ENCODE data around the gene PDK4.

Gene PDK4

DNA sequence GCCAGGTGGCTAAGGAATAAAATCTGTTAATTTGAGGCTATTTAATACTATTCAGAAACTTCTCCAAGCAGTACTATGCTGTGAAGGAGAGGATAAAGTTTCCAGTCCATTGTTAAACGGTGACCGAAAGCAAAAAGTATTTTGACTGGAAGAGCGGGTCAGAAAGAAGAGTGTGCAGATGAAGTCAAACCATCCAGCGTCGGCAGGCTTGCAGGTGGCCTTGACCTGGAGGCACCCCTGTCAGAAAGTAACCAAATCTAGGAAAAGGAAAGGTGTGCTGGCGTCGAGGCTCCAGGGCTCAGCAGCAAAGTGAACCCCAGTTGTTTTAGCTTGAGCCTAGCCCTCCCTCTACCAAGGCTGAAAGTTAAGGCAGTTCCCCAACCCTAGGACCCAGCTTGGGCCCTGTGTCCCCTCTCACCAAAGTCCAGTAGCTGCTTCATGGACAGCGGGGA lies 544 bp downstream of the PDK4 start:
- no peak overlapping the region for H3K9ac ChIP-seq (ENCODE audit: low read depth, low read length)
- no peaks in the 10 kb centered on the region for H3K27me3 ChIP-seq (ENCODE audit: insufficient read depth, low read length, poor library complexity)
- no peak for ATAC-seq (ENCODE audit: insufficient read depth, low read depth)
- H3K4me1 ChIP-seq (ENCODE audit: insufficient read depth, low read length): no peaks in the 10 kb centered on the region
- H3K9me3 ChIP-seq (ENCODE audit: insufficient read depth, low read length, severe bottlenecking): no peaks in the 10 kb centered on the region
- no peak overlapping the region for H3K27ac ChIP-seq (ENCODE audit: low read length)
- no peak for DNase-seq
- no peak overlapping the region for H3K4me2 ChIP-seq (ENCODE audit: insufficient read depth, low read length)
- no peaks in the 10 kb centered on the region for H3K36me3 ChIP-seq (ENCODE audit: insufficient read depth, low read length)
- no peak overlapping the region for H2AFZ ChIP-seq (ENCODE audit: low read depth, low read length)
- TF ChIP-seq, protein P1, sequence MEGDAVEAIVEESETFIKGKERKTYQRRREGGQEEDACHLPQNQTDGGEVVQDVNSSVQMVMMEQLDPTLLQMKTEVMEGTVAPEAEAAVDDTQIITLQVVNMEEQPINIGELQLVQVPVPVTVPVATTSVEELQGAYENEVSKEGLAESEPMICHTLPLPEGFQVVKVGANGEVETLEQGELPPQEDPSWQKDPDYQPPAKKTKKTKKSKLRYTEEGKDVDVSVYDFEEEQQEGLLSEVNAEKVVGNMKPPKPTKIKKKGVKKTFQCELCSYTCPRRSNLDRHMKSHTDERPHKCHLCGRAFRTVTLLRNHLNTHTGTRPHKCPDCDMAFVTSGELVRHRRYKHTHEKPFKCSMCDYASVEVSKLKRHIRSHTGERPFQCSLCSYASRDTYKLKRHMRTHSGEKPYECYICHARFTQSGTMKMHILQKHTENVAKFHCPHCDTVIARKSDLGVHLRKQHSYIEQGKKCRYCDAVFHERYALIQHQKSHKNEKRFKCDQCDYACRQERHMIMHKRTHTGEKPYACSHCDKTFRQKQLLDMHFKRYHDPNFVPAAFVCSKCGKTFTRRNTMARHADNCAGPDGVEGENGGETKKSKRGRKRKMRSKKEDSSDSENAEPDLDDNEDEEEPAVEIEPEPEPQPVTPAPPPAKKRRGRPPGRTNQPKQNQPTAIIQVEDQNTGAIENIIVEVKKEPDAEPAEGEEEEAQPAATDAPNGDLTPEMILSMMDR (IDR thresholded peaks at IDR 0.05; ENCODE audit: borderline replicate concordance, extremely low read depth, low read length, poor library complexity, severe bottlenecking): no peak
- H3K4me3 ChIP-seq (ENCODE audit: low read depth in 1 of 2, low read length in 2 of 2): no peak overlapping the region
- H3K79me2 ChIP-seq (ENCODE audit: insufficient read depth, low read length): no peaks in the 10 kb centered on the region
- H4K20me1 ChIP-seq (ENCODE audit: insufficient read depth, low read length): no peaks in the 10 kb centered on the region

DNA sequence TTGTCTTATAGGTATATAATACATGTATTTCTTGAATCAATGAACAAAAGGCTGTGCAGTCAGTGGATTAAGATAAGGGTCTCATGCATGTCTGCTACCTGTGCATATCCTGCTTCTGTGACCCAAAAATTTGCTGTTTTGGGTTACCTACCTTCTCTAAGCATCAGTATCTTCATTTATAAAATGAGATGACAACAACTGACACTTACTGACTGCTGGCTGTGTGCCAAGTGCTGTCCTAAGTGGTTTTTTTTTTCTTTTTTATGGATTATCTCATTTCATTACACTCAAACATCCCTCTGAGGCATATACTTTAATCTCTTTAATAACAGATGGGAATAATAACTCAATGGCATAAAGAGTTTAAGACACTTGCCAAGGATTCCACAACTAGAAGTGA lies 2.1 kb downstream of the PDK4 start:
- TF ChIP-seq EZH2 (IDR thresholded peaks at IDR 0.05; ENCODE audit: borderline replicate concordance, low read depth, low read length, severe bottlenecking): no peak
- TF ChIP-seq, protein P1 (IDR thresholded peaks at IDR 0.05; ENCODE audit: borderline replicate concordance, extremely low read depth, low read length, poor library complexity, severe bottlenecking): no peak
- Histone ChIP-seq H3K79me2 (ENCODE audit: insufficient read depth, low read length) (no peaks in the 10 kb centered on the region), H3K4me3 (ENCODE audit: low read depth in 1 of 2, low read length in 2 of 2) (no peak overlapping the region), H3K9me3 (ENCODE audit: insufficient read depth, low read length, severe bottlenecking) (no peaks in the 10 kb centered on the region), H3K4me1 (ENCODE audit: insufficient read depth, low read length) (no peaks in the 10 kb centered on the region), H3K27me3 (ENCODE audit: insufficient read depth, low read length, poor library complexity) (no peaks in the 10 kb centered on the region), H3K27ac (ENCODE audit: low read length) (no peak overlapping the region), H3K4me2 (ENCODE audit: insufficient read depth, low read length) (no peak overlapping the region), H3K9ac (ENCODE audit: low read depth, low read length) (no peak overlapping the region), H2AFZ (ENCODE audit: low read depth, low read length) (no peak overlapping the region), H4K20me1 (ENCODE audit: insufficient read depth, low read length) (no peaks in the 10 kb centered on the region), H3K36me3 (ENCODE audit: insufficient read depth, low read length) (no peaks in the 10 kb centered on the region)
- no peak for ATAC-seq (ENCODE audit: insufficient read depth, low read depth)
- DNase-seq: no peak

DNA sequence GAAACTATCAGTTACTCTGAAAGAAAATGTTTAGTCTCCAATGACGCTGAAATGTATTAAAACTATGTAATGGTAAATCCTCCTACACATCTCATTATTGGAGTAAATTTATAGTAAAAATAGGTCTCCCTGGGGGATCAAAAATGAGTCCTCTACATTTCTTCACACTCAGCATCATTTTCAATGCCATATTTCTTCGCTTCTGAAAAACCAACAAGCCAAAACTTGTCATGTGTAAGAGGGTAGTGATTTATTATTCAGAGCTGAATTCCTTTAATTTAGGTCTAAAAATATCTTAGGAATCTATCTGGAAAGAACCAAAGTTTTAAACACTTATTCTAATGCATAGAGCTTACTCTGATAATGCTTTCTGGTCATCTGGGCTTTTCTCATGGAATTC lies 3.0 kb downstream of the PDK4 start:
- Histone ChIP-seq H4K20me1 (ENCODE audit: insufficient read depth, low read length) (no peaks in the 10 kb centered on the region), H2AFZ (ENCODE audit: low read depth, low read length) (no peak overlapping the region), H3K36me3 (ENCODE audit: insufficient read depth, low read length) (no peaks in the 10 kb centered on the region), H3K79me2 (ENCODE audit: insufficient read depth, low read length) (no peaks in the 10 kb centered on the region), H3K9me3 (ENCODE audit: insufficient read depth, low read length, severe bottlenecking) (no peaks in the 10 kb centered on the region), H3K27me3 (ENCODE audit: insufficient read depth, low read length, poor library complexity) (no peaks in the 10 kb centered on the region), H3K9ac (ENCODE audit: low read depth, low read length) (no peak overlapping the region), H3K27ac (ENCODE audit: low read length) (no peak overlapping the region), H3K4me1 (ENCODE audit: insufficient read depth, low read length) (no peaks in the 10 kb centered on the region), H3K4me3 (ENCODE audit: low read depth in 1 of 2, low read length in 2 of 2) (no peak overlapping the region), H3K4me2 (ENCODE audit: insufficient read depth, low read length) (no peak overlapping the region)
- TF ChIP-seq, protein P1 (IDR thresholded peaks at IDR 0.05; ENCODE audit: borderline replicate concordance, extremely low read depth, low read length, poor library complexity, severe bottlenecking): no peak
- no peak for TF ChIP-seq EZH2 (IDR thresholded peaks at IDR 0.05; ENCODE audit: borderline replicate concordance, low read depth, low read length, severe bottlenecking)
- ATAC-seq (ENCODE audit: insufficient read depth, low read depth) (no peak), DNase-seq (no peak)

DNA sequence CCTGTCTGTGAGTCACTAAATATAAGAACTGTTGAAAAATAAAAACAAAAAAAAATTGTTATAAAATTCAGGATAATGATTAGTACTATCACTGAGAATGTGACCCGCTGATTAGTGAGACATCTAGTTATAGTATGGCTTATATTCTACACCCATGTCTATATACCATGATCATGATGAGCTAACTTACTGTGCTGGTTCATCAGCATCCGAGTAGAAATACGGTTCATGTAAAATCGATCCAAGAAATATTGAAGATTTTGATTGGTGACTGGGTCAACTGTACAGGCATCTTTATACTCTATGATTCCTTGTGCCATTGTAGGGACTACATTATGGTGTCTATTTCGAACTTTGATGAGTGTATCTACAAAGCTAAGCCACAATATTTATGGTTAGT lies 3.7 kb downstream of the PDK4 start:
- Histone ChIP-seq H3K79me2 (ENCODE audit: insufficient read depth, low read length) (no peaks in the 10 kb centered on the region), H3K27me3 (ENCODE audit: insufficient read depth, low read length, poor library complexity) (no peaks in the 10 kb centered on the region), H2AFZ (ENCODE audit: low read depth, low read length) (no peak overlapping the region), H3K9me3 (ENCODE audit: insufficient read depth, low read length, severe bottlenecking) (no peaks in the 10 kb centered on the region), H4K20me1 (ENCODE audit: insufficient read depth, low read length) (no peaks in the 10 kb centered on the region), H3K27ac (ENCODE audit: low read length) (no peak overlapping the region), H3K4me1 (ENCODE audit: insufficient read depth, low read length) (no peaks in the 10 kb centered on the region), H3K4me3 (ENCODE audit: low read depth in 1 of 2, low read length in 2 of 2) (no peak overlapping the region), H3K4me2 (ENCODE audit: insufficient read depth, low read length) (no peak overlapping the region), H3K36me3 (ENCODE audit: insufficient read depth, low read length) (no peaks in the 10 kb centered on the region), H3K9ac (ENCODE audit: low read depth, low read length) (no peak overlapping the region)
- ATAC-seq (ENCODE audit: insufficient read depth, low read depth) (no peak), DNase-seq (no peak)
- TF ChIP-seq EZH2 (IDR thresholded peaks at IDR 0.05; ENCODE audit: borderline replicate concordance, low read depth, low read length, severe bottlenecking): no peak
- TF ChIP-seq, protein P1 (IDR thresholded peaks at IDR 0.05; ENCODE audit: borderline replicate concordance, extremely low read depth, low read length, poor library complexity, severe bottlenecking): no peak
